CD4-positive, alpha-beta memory T cell (primary cell): ENCODE measurements around the gene LLGL1. TPM values are rescaled to one million over a fixed set of nuclear protein-coding genes. Genes with fewer than 3 reads are reported as not detected.
A peak's percentile ranks its signal among the peaks of the same experiment; 100 is the strongest.
"Not testable (repeated sequence)": the region's sequence is repeated elsewhere in the genome, so short reads cannot be mapped to it uniquely, and the experiment has no call there.

Source experiments
- CTCF ChIA-PET: fragments of 350-600 bp; sonication (Branson Sonifier 250); formaldehyde crosslinking; loops from one replicate; lab custom pipeline; 2021; ENCODE audit warnings: inconsistent platforms; ENCODE audit not compliant: partially characterized antibody; lab: Charles Lee
- POLR2A ChIA-PET: fragments of 350-600 bp; sonication (Branson Sonifier 250); formaldehyde crosslinking; loops from one replicate; lab custom pipeline; 2021; ENCODE audit not compliant: partially characterized antibody; lab: Charles Lee
- DNase-seq, 5 donors: peaks; one replicate each; pipeline versions ENCODE4 v3.0.0 to v3.0.0-alpha.2; 2020 to 2022; ENCODE audit warnings: mixed read lengths in 1 of 5
- H3K27ac ChIP-seq: one replicate; pipeline ENCODE4 v1.7.0; 2013; ENCODE audit warnings: low read depth, low read length
- H3K27me3 ChIP-seq: 2 replicates; pipeline ENCODE4 v1.7.0; 2013; ENCODE audit warnings: mild to moderate bottlenecking, low read length, moderate library complexity; ENCODE audit not compliant: insufficient read depth
- H3K36me3 ChIP-seq: 2 replicates; pipeline ENCODE4 v1.7.0; 2013; ENCODE audit warnings: mild to moderate bottlenecking, low read length, moderate library complexity; ENCODE audit not compliant: insufficient read depth
- H3K4me1 ChIP-seq: 2 replicates; pipeline ENCODE4 v1.7.0; 2013; ENCODE audit warnings: mild to moderate bottlenecking, low read length, moderate library complexity; ENCODE audit not compliant: insufficient read depth
- H3K4me3 ChIP-seq, 2 donors: one replicate each; pipeline ENCODE4 v1.7.0; 2013; ENCODE audit warnings: low read length in 2 of 2, mild to moderate bottlenecking in 1 of 2
- H3K9me3 ChIP-seq, 2 donors: one replicate each; pipeline ENCODE4 v1.7.0; 2013; ENCODE audit warnings: low read length in 2 of 2, control low read depth in 1 of 2; ENCODE audit not compliant: control insufficient read depth in 1 of 2
- H3K27ac Mint-ChIP-seq, 7 donors: one replicate each; pipeline ENCODE4 v1.8.0; 2020 to 2021; ENCODE audit warnings: mixed read lengths in 7 of 7, mild to moderate bottlenecking in 6 of 7, inconsistent platforms in 3 of 7, moderate library complexity in 3 of 7
- H3K27me3 Mint-ChIP-seq, 2 donors: one replicate each; pipeline ENCODE4 v1.8.0; 2020 to 2021; ENCODE audit warnings: mixed read lengths in 2 of 2
- H3K36me3 Mint-ChIP-seq, 2 donors: one replicate each; pipeline ENCODE4 v1.8.0; 2020 to 2021; ENCODE audit warnings: mixed read lengths in 2 of 2, inconsistent platforms in 1 of 2, mild to moderate bottlenecking in 1 of 2
- H3K4me1 Mint-ChIP-seq, 4 donors: one replicate each; pipeline ENCODE4 v1.8.0; 2020 to 2021; ENCODE audit warnings: mixed read lengths in 4 of 4, mild to moderate bottlenecking in 1 of 4
- H3K4me3 Mint-ChIP-seq, 8 donors: one replicate each; pipeline ENCODE4 v1.8.0; 2020 to 2021; ENCODE audit warnings: mixed read lengths in 8 of 8, mild to moderate bottlenecking in 7 of 8, moderate library complexity in 6 of 8, inconsistent platforms in 3 of 8
- H3K9me3 Mint-ChIP-seq, 8 donors: one replicate each; pipeline ENCODE4 v1.8.0; 2020 to 2021; ENCODE audit warnings: mixed read lengths in 8 of 8, mild to moderate bottlenecking in 5 of 8, inconsistent platforms in 3 of 8, moderate library complexity in 1 of 8
- intact Hi-C: fragments of 100-400 bp; cut with micrococcal nuclease; formaldehyde crosslinking; loops from one replicate; pipeline ENCODE4 v1.15.1; 2023
- polyA plus RNA-seq, 2 donors: library from polyadenylated mRNA; unstranded; fragments of 300-500 nt; fragmentation: Illumina TruSeq; gene quantifications; one replicate each; pipeline ENCODE4 v1.2.3, GENCODE V29; 2021
- total RNA-seq, 2 experiments: library from RNA; stranded (reverse); gene quantifications; one replicate each; pipeline ENCODE4 v1.2.3, GENCODE V29; 2021

Gene LLGL1
- total and polyA plus RNA-seq, 4 experiments from 2014 or later = 0.25 to 20.5 (median 10.6) TPM

DNA sequence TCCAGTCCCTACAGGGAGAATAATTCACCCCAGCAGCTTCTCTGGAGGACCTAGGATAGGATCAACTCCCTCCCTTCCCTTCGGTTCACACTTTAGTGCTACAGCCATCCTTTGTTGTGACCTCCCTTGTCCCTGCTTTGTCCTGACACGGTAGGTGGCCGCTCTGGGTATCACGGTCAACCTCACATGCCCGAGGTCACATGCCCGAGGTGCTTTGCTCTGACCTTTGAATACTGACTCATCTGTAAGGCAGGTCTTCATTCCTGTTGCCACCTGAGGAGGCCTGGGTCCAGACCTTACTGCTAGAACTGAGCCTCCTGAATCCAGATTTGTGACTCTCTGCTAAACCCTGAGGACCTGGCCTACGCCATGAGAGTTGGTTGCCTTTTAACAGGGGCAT, 22.1 kb upstream of the LLGL1 start:
- peak overlapping the region in 1 of 7 donors; percentile 29 for H3K27ac Mint-ChIP-seq
- peaks cover 11 to 29% (median 24%) of the 10 kb centered on the region in 4 donors for H3K4me1 Mint-ChIP-seq
- Histone ChIP-seq H3K36me3 (peaks cover 49% of the 10 kb centered on the region), H3K4me1 (peaks cover 21% of the 10 kb centered on the region), H3K4me3 (no peak overlapping the region), H3K27me3 (no peaks in the 10 kb centered on the region), H3K27ac (no peak overlapping the region), H3K9me3 (no peaks in the 10 kb centered on the region)
- intact Hi-C loops = no loop called here
- H3K4me3 Mint-ChIP-seq = no peak overlapping the region
- no peaks in the 10 kb centered on the region for H3K27me3 Mint-ChIP-seq
- POLR2A ChIA-PET = no interaction called here
- CTCF ChIA-PET = interaction anchor here (1.4 kb wide), 1 partner anchor 10 kb away, joined by 6 read pairs; no protein-coding TSS in a partner anchor
- peaks cover 18 to 66% of the 10 kb centered on the region in 2 donors for H3K36me3 Mint-ChIP-seq
- peaks cover 0 to 2% (median 0%) of the 10 kb centered on the region in 8 donors for H3K9me3 Mint-ChIP-seq
- DNase-seq = no peak

DNA sequence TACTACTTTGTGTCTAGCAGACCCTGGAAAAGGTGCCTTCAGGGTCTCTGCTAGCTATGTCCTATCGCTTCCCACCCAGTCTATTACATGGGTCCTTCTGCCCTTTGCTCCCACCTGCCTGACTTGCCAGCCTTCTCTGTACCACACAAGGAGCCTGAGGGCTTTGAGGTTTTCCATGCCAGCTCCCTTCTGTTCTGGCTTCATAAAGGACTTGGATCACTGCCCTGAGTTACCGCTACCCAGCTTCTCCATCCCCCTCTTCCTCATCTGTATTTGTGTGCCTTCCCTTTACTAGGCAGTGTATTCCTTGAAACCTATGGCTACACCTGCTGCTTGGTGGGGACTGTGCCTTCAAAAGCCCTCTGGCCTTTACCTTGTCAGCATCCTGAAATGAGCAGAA, 19.6 kb upstream of the LLGL1 start:
- H3K9me3 ChIP-seq = no peaks in the 10 kb centered on the region
- peaks cover 2 to 16% (median 6%) of the 10 kb centered on the region in 4 donors for H3K4me1 Mint-ChIP-seq
- ChIA-PET CTCF (interaction anchor here (1.5 kb wide), 1 partner anchor 12 kb away, joined by 3 read pairs; no protein-coding TSS in a partner anchor), POLR2A (interaction anchor here (0.7 kb wide), 1 partner anchor 20 kb away, joined by 3 read pairs; the partner anchor contains the start of gene LLGL1)
- no peak overlapping the region for H3K4me3 ChIP-seq
- H3K9me3 Mint-ChIP-seq = peaks cover 0 to 2% (median 0%) of the 10 kb centered on the region in 8 donors
- H3K36me3 Mint-ChIP-seq = peaks cover 27 to 69% of the 10 kb centered on the region in 2 donors
- DNase-seq = no peak
- H3K27me3 ChIP-seq = no peaks in the 10 kb centered on the region
- H3K27ac ChIP-seq = no peak overlapping the region
- H3K4me1 ChIP-seq = peaks cover 4% of the 10 kb centered on the region
- no peaks in the 10 kb centered on the region for H3K27me3 Mint-ChIP-seq
- no peak overlapping the region for H3K4me3 Mint-ChIP-seq
- peak overlapping the region in 2 of 7 donors; percentile 27 to 75 for H3K27ac Mint-ChIP-seq
- intact Hi-C loops = no loop called here
- H3K36me3 ChIP-seq = peaks cover 58% of the 10 kb centered on the region

DNA sequence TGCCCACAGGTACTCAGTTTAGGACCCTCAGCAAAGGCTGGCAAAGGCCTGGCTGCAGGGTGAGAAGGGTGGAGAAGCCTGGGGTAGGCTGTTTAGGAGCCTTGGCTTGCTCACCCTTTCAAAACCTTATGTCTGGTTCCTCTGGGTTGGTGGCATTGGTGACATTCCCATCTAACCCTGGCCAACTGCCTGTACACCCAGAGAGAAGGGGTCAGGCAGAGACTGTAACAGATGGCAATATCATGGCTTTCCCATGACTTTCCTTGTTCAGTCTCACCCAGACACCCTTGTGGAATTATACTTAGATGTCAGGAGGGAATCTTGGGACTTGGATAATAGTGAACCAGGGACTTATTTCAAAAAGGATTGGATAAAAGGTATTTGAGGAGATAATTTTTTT, 18.5 kb upstream of the LLGL1 start:
- H3K27me3 ChIP-seq = no peaks in the 10 kb centered on the region
- no peak for DNase-seq
- Mint-ChIP-seq H3K9me3 (peaks cover 0 to 2% (median 0%) of the 10 kb centered on the region in 8 donors), H3K27ac (no peak overlapping the region), H3K4me3 (no peak overlapping the region), H3K27me3 (no peaks in the 10 kb centered on the region), H3K4me1 (peaks cover 0 to 10% (median 3%) of the 10 kb centered on the region in 4 donors), H3K36me3 (peaks cover 30 to 64% of the 10 kb centered on the region in 2 donors)
- no peaks in the 10 kb centered on the region for H3K9me3 ChIP-seq
- H3K4me1 ChIP-seq = no peaks in the 10 kb centered on the region
- intact Hi-C loops = no loop called here
- ChIA-PET CTCF (interaction anchor here (1.5 kb wide), 1 partner anchor 11 kb away, joined by 3 read pairs; no protein-coding TSS in a partner anchor), POLR2A (no interaction called here)
- H3K27ac ChIP-seq = no peak overlapping the region
- no peak overlapping the region for H3K4me3 ChIP-seq
- H3K36me3 ChIP-seq = peaks cover 60% of the 10 kb centered on the region

DNA sequence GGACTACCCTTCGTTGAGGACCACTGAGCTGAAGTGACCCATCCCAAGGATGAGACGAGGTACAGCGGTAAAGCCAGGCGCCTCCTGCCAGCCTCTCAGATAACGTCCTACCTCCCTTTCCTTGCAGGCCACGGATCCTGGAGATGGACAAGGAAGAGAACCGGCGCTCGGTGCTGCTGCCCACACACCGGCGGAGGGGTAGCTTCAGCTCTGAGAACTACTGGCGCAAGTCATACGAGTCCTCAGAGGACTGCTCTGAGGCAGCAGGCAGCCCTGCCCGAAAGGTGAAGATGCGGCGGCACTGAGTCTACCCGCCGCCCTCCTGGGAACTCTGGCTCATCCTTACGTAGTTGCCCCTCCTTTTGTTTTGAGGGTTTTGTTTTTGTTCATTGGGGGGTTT, 17.3 kb upstream of the LLGL1 start:
- Mint-ChIP-seq H3K4me1 (peaks cover 0 to 10% (median 2%) of the 10 kb centered on the region in 4 donors), H3K36me3 (peaks cover 30 to 64% of the 10 kb centered on the region in 2 donors), H3K4me3 (no peak overlapping the region), H3K27ac (peak overlapping the region in 1 of 7 donors; percentile 55), H3K27me3 (no peaks in the 10 kb centered on the region), H3K9me3 (peaks cover 0 to 2% (median 0%) of the 10 kb centered on the region in 8 donors)
- ChIA-PET POLR2A (no interaction called here), CTCF (no interaction called here)
- H3K4me3 ChIP-seq = no peak overlapping the region
- H3K27ac ChIP-seq = no peak overlapping the region
- H3K27me3 ChIP-seq = no peaks in the 10 kb centered on the region
- intact Hi-C loops = no loop called here
- no peak for DNase-seq
- no peaks in the 10 kb centered on the region for H3K9me3 ChIP-seq
- H3K36me3 ChIP-seq = peaks cover 60% of the 10 kb centered on the region
- no peaks in the 10 kb centered on the region for H3K4me1 ChIP-seq

DNA sequence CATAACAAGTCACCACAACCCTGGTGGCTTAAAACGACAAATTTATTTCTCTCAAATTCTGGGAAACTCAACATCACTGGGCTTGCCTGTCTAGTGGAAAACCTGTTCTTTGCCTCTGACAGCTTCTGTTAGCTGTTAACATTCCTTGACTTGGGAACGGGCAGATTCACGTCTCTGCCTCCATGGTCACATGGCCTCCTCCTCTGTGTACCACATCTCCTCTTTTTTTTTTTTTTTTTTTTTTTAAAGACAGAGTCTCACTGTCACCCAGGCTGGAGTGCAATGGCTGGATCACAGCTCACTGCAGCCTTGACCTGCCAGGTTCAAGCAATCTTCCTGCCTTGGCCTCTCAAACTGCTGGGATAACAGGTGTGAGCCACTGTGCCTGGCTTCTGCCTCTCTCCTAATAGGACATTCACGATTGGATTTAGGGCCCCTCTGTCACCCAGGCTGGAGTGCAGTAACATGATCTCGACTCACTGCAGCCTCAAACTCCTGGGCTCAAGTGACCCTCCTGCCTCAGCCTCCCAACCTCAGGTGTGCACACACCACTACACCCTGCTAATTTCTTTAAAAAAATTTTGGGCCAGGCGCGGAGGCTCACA, 11.7 kb upstream of the LLGL1 start:
- Mint-ChIP-seq H3K4me3 (no peak overlapping the region), H3K36me3 (peaks cover 13 to 26% of the 10 kb centered on the region in 2 donors), H3K27ac (peak overlapping the region in 2 of 7 donors; percentile 12 to 22), H3K9me3 (no peaks in the 10 kb centered on the region), H3K27me3 (no peaks in the 10 kb centered on the region), H3K4me1 (peaks cover 0 to 9% (median under 1%) of the 10 kb centered on the region in 4 donors)
- peaks cover 21% of the 10 kb centered on the region for H3K36me3 ChIP-seq
- intact Hi-C loops = no loop called here
- ChIA-PET CTCF (no interaction called here), POLR2A (no interaction called here)
- no peak overlapping the region for H3K4me3 ChIP-seq
- H3K27ac ChIP-seq = no peak overlapping the region
- no peaks in the 10 kb centered on the region for H3K9me3 ChIP-seq
- DNase-seq = no peak
- no peaks in the 10 kb centered on the region for H3K27me3 ChIP-seq
- H3K4me1 ChIP-seq = no peaks in the 10 kb centered on the region

DNA sequence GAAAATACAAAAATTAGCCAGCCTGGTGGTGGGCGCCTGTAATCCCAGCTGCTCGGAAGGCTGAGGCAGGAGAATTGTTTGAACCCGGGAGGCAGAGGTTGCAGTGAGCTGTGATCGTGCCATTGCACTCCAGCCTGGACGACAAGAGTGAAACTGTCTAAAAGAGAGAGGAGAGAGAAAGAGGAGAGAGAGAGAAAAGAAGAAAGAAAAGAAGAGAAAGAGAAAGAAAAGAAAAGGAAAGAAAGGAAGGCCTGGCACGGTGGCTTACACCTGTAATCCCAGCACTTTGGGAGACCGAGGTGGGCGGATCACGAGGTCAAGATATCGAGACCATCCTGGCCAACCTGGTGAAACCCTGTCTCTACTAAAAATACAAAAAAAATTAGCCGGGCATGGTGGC, 8.5 kb upstream of the LLGL1 start:
- H3K27me3 Mint-ChIP-seq, H3K9me3 Mint-ChIP-seq, H3K27me3 ChIP-seq, H3K36me3 Mint-ChIP-seq, H3K4me1 ChIP-seq, H3K9me3 ChIP-seq, H3K4me3 Mint-ChIP-seq, DNase-seq, H3K4me3 ChIP-seq, H3K27ac ChIP-seq, H3K36me3 ChIP-seq, intact Hi-C loops, H3K4me1 Mint-ChIP-seq: not testable (repeated sequence)
- CTCF ChIA-PET = interaction anchor here (1.2 to 2.2 kb wide), 4 partner anchors 15 to 75 kb away, joined by 4 to 5 read pairs (median 4); no protein-coding TSS in a partner anchor
- POLR2A ChIA-PET = interaction anchor here (3.1 kb wide), 1 partner anchor 34 kb away, joined by 14 read pairs; the partner anchor contains the start of gene ALKBH5
- peak overlapping the region in 1 of 7 donors; percentile 86 for H3K27ac Mint-ChIP-seq

DNA sequence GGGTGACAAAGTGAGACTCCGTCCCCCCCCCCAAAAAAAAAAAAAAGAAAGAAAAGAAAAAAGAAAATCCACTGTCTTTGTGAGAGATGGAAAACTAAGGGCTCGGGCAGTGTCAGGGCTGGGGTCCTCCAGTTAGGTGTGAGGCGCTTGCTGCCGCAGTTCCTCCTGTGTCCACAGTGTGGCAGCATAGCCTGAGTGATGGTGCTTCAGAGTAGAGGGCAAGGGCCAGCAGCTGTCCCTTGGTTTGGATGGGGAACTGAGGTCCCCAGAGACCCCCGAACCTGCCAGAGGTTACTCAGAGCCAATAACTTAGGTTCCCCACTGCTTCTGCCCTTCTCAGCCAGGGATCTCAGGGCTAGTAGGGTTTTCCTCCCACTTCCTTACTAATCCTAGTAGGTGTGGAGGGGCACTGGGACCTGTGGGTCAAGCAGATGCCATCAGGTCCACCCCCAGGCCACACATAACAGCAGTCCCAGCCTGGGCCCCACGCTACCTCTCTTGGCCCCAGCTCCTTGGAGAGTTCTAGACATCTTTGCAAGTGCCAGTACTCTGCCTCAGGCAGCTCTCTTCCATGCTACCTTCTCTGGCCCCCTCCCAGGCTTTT, 7.9 kb upstream of the LLGL1 start:
- CTCF ChIA-PET = interaction anchor here (0.9 to 2.2 kb wide), 4 partner anchors 11 to 75 kb away, joined by 3 to 5 read pairs (median 4); no protein-coding TSS in a partner anchor
- Mint-ChIP-seq H3K27ac (peak overlapping the region in 1 of 7 donors; percentile 26), H3K4me1 (peaks cover 0 to 4% (median under 1%) of the 10 kb centered on the region in 4 donors), H3K4me3 (no peak overlapping the region), H3K36me3 (peaks cover 0 to 2% of the 10 kb centered on the region in 2 donors), H3K27me3 (no peaks in the 10 kb centered on the region), H3K9me3 (peaks cover 0 to 2% (median 0%) of the 10 kb centered on the region in 8 donors)
- H3K36me3 ChIP-seq = no peaks in the 10 kb centered on the region
- H3K4me3 ChIP-seq = no peak overlapping the region
- no peaks in the 10 kb centered on the region for H3K27me3 ChIP-seq
- peak; percentile 55 to 73 (median 63) for DNase-seq
- POLR2A ChIA-PET = interaction anchor here (3.1 kb wide), 1 partner anchor 34 kb away, joined by 14 read pairs; the partner anchor contains the start of gene ALKBH5
- no peak overlapping the region for H3K27ac ChIP-seq
- H3K4me1 ChIP-seq = no peaks in the 10 kb centered on the region
- H3K9me3 ChIP-seq = no peaks in the 10 kb centered on the region
- intact Hi-C loops = no loop called here
